ENCODE data around the gene ARL6IP5.

- TF ChIP-seq CTCF (IDR thresholded peaks at IDR 0.05): no peak
- TF ChIP-seq POLR2A (IDR thresholded peaks at IDR 0.05): no peak
Measured at GRCh38 chr3:69121513-69121912, 36.8 kb downstream of the ARL6IP5 start.

Data from thyroid gland (tissue), 4 donors.